Upper lobe of left lung (tissue), 4 donors: ENCODE data around the gene GRM5.

Source experiments
- POLR2A ChIP-seq, 4 donors: fragments of 450-650 bp; IDR thresholded peaks; one replicate each; pipeline ENCODE4 v1.5.1; 2016 to 2017; ENCODE audit warnings: antibody characterized with exemption in 4 of 4, mild to moderate bottlenecking in 2 of 4
- POLR2AphosphoS5 ChIP-seq, 2 donors: sonication (generic); formaldehyde crosslinking; IDR thresholded peaks; one replicate each; pipeline ENCODE4 v1.5.1; 2017; ENCODE audit warnings: antibody characterized with exemption in 2 of 2
- TF ChIP-seq, protein P1 (sequence below), 6 experiments: fragments of 450-650 bp in 4 of 6; fragments of 200-600 bp in 2 of 6; sonication (generic) in 2 of 6; IDR thresholded peaks; one replicate each; pipeline ENCODE4 v1.5.1; 2016 to 2019; ENCODE audit warnings: antibody characterized with exemption in 6 of 6

DNA sequence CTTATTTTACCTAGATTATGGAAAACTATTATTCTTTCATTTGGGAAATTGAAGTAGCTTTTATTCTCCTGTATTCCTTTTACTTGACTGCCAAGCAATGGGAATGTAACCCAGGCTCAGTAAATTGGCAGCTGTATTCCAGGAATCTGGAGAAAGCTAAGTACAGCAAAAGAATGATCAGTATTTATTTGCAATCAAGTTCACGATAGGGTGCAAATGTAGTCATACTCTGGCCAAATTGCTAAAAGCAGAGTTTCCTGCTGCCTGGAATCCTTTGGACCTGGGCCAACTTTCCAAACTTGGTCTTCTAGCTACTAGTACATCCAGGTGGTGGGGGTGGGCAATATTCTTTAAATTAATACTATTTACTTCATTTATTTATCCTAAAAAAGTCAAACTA lies 442.3 kb downstream of the GRM5 start:
- TF ChIP-seq, protein P1, sequence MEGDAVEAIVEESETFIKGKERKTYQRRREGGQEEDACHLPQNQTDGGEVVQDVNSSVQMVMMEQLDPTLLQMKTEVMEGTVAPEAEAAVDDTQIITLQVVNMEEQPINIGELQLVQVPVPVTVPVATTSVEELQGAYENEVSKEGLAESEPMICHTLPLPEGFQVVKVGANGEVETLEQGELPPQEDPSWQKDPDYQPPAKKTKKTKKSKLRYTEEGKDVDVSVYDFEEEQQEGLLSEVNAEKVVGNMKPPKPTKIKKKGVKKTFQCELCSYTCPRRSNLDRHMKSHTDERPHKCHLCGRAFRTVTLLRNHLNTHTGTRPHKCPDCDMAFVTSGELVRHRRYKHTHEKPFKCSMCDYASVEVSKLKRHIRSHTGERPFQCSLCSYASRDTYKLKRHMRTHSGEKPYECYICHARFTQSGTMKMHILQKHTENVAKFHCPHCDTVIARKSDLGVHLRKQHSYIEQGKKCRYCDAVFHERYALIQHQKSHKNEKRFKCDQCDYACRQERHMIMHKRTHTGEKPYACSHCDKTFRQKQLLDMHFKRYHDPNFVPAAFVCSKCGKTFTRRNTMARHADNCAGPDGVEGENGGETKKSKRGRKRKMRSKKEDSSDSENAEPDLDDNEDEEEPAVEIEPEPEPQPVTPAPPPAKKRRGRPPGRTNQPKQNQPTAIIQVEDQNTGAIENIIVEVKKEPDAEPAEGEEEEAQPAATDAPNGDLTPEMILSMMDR (IDR thresholded peaks at IDR 0.05): no peak
- TF ChIP-seq POLR2AphosphoS5 (IDR thresholded peaks at IDR 0.05) (no peak), POLR2A (IDR thresholded peaks at IDR 0.05) (no peak)
